Measurements from ENCODE around the gene TP53TG5.

TP53TG5 gene

GRCh38 chr20:45347297-45347935 lies 30.7 kb downstream of the TP53TG5 start:
- Histone ChIP-seq H3K27ac (ENCODE audit: low read length) (no peak overlapping the region), H3K79me2 (ENCODE audit: low read length) (peaks cover 23% of the 10 kb centered on the region; the same call in 1 of the 2 replicates), H3K9me3 (ENCODE audit: insufficient read depth, low read length) (no peaks in the 10 kb centered on the region), H3K27me3 (ENCODE audit: low read depth, low read length) (no peaks in the 10 kb centered on the region), H3K4me1 (ENCODE audit: low read length) (peaks cover 36% of the 10 kb centered on the region), H3K36me3 (replicated peaks; ENCODE audit: low read depth, low read length) (peaks cover 3% of the 10 kb centered on the region), H3K9ac (ENCODE audit: low read length) (peak overlapping the region; percentile 78), H4K20me1 (ENCODE audit: insufficient read depth, low read length) (peaks cover 31% of the 10 kb centered on the region), H3K4me2 (ENCODE audit: low read length) (peak overlapping the region; percentile 82), H2AFZ (ENCODE audit: low read depth, low read length) (peak overlapping the region; percentile 49), H3K4me3 (ENCODE audit: low read length) (peak overlapping the region; percentile 81)
- no peak for TF ChIP-seq CTCF (IDR thresholded peaks at IDR 0.05; ENCODE audit: low read depth, low read length)
- TF ChIP-seq EZH2phosphoT487 (IDR thresholded peaks at IDR 0.05; ENCODE audit: low read depth): no peak

DNA sequence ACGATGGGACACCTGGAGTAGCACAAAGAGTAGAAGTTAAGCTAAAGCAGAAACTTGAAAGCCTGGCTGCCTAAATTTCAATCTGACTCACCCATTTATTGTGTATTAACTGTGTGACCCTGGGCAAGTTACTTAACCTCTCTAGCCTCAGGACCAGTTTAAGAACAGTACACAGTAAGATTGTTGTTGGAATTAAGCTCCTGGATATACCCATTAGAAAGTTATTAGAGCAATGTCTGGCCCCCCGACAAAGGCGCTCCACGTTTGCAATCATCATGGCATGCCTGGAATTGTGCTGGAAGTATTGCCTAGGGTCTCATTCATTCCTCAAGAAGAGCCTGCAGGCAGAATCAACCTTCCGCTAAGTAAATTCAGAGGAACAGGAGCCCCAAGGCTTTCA lies 31.3 kb downstream of the TP53TG5 start:
- no peak for TF ChIP-seq CTCF (IDR thresholded peaks at IDR 0.05; ENCODE audit: low read depth, low read length)
- TF ChIP-seq EZH2phosphoT487 (IDR thresholded peaks at IDR 0.05; ENCODE audit: low read depth): no peak
- H3K27ac ChIP-seq (ENCODE audit: low read length): peak overlapping the region; percentile 3; the same call in 1 of the 2 replicates

DNA sequence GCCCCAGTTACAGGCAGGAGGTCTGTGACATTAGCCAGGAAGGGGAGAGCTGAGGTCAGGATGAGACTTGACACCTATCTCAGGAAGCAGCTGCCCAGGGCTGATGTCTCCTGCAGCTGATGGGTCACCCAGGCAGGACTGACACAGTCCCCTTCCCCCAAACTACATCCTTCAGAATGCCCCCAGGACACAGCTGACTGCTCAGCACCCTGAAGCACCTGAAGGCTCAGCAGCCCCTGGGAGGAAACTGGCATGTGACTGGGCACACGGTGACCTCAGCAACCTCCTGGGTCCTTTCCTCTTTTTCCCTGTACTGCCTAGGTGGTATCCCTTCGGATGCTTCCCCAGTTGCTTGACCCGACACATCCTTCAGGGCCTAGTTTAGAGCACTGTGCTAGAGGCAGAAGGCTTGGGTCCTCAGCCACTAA lies 31.8 kb downstream of the TP53TG5 start:
- Histone ChIP-seq H2AFZ (ENCODE audit: low read depth, low read length) (no peak overlapping the region), H3K4me1 (ENCODE audit: low read length) (peaks cover 36% of the 10 kb centered on the region), H3K4me2 (ENCODE audit: low read length) (peak overlapping the region; percentile 82), H3K9me3 (ENCODE audit: insufficient read depth, low read length) (no peaks in the 10 kb centered on the region), H3K27me3 (ENCODE audit: low read depth, low read length) (no peaks in the 10 kb centered on the region), H3K27ac (ENCODE audit: low read length) (peak overlapping the region; percentile 3; the same call in 1 of the 2 replicates), H3K36me3 (replicated peaks; ENCODE audit: low read depth, low read length) (peaks cover 3% of the 10 kb centered on the region), H3K4me3 (ENCODE audit: low read length) (peak overlapping the region; percentile 81), H3K79me2 (ENCODE audit: low read length) (peaks cover 23% of the 10 kb centered on the region; the same call in 1 of the 2 replicates), H3K9ac (ENCODE audit: low read length) (peak overlapping the region; percentile 78; the same call in 1 of the 2 replicates), H4K20me1 (ENCODE audit: insufficient read depth, low read length) (peaks cover 38% of the 10 kb centered on the region)
- TF ChIP-seq EZH2phosphoT487 (IDR thresholded peaks at IDR 0.05; ENCODE audit: low read depth) (no peak), CTCF (IDR thresholded peaks at IDR 0.05; ENCODE audit: low read depth, low read length) (no peak)

More for the DNA sequence above, 31.3 kb downstream of the TP53TG5 start:
- no peak overlapping the region for H2AFZ ChIP-seq (ENCODE audit: low read depth, low read length)
- peaks cover 3% of the 10 kb centered on the region for H3K36me3 ChIP-seq (replicated peaks; ENCODE audit: low read depth, low read length)
- H3K79me2 ChIP-seq (ENCODE audit: low read length): peaks cover 23% of the 10 kb centered on the region; the same call in 1 of the 2 replicates
- peak overlapping the region; percentile 81 for H3K4me3 ChIP-seq (ENCODE audit: low read length)
- peak overlapping the region; percentile 78 for H3K9ac ChIP-seq (ENCODE audit: low read length)
- H3K4me1 ChIP-seq (ENCODE audit: low read length): peaks cover 36% of the 10 kb centered on the region
- no peaks in the 10 kb centered on the region for H3K9me3 ChIP-seq (ENCODE audit: insufficient read depth, low read length)
- no peaks in the 10 kb centered on the region for H3K27me3 ChIP-seq (ENCODE audit: low read depth, low read length)
- peak overlapping the region; percentile 82 for H3K4me2 ChIP-seq (ENCODE audit: low read length)
- peaks cover 34% of the 10 kb centered on the region for H4K20me1 ChIP-seq (ENCODE audit: insufficient read depth, low read length)

DNA sequence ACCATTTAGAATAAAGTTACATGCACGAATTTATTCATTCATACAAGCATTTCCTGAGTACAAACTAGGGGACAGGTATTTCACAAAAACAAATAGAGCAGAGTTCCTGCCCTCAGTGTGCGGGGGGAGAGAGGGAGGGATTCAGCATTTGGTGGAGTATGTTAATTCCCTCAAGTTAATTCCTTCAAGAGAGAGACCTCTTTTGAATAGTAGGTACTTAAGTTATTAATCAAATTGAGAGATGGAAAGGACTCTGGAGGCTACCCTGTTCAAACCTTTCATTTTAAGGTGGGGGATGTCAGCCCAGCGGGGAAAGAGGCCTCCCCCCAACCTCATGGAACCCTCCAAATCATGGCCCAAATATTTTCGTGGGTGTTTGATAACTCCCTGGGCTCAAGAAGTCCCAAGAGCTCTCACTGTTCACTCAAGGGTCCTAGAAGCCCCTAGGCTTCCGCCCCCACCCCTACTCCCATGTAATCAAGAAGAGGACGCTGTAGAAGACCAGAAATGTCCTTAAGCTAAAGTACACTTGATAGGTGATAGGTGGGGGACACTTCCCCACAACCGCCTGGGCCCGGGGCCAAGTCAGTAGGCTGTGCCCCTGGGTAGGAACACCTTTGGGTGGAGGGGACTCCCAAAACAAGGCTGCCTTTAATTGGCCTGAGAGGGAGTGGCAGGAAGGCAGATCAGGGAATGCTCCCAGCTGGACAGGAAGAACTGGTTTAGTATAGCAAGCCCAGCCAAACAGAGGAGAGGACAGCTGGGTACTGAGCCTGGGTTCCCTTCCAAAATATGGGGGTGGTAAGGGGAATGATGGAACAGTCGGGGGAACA lies 32.8 kb downstream of the TP53TG5 start:
- H4K20me1 ChIP-seq (ENCODE audit: insufficient read depth, low read length): peaks cover 40% of the 10 kb centered on the region
- peak overlapping the region; percentile 81; the same call in 1 of the 2 replicates for H3K4me3 ChIP-seq (ENCODE audit: low read length)
- no peak overlapping the region for H2AFZ ChIP-seq (ENCODE audit: low read depth, low read length)
- no peak overlapping the region for H3K9ac ChIP-seq (ENCODE audit: low read length)
- peaks cover 35% of the 10 kb centered on the region for H3K4me1 ChIP-seq (ENCODE audit: low read length)
- no peaks in the 10 kb centered on the region for H3K9me3 ChIP-seq (ENCODE audit: insufficient read depth, low read length)
- TF ChIP-seq CTCF (IDR thresholded peaks at IDR 0.05; ENCODE audit: low read depth, low read length) (no peak), EZH2phosphoT487 (IDR thresholded peaks at IDR 0.05; ENCODE audit: low read depth) (no peak)
- no peaks in the 10 kb centered on the region for H3K27me3 ChIP-seq (ENCODE audit: low read depth, low read length)
- H3K4me2 ChIP-seq (ENCODE audit: low read length): peak overlapping the region; percentile 82
- peaks cover 24% of the 10 kb centered on the region; the same call in 1 of the 2 replicates for H3K79me2 ChIP-seq (ENCODE audit: low read length)
- no peak overlapping the region for H3K27ac ChIP-seq (ENCODE audit: low read length)
- H3K36me3 ChIP-seq (replicated peaks; ENCODE audit: low read depth, low read length): peaks cover 3% of the 10 kb centered on the region
